ENCODE measurements around the gene ITSN2.
"Not testable (repeated sequence)": the region's sequence is repeated elsewhere in the genome, so short reads cannot be mapped to it uniquely, and the experiment has no call there.

Gene ITSN2

GRCh38 chr2:24225499-24226242 lies 134.7 kb downstream of the ITSN2 start:
- FAIRE-seq, result peak; percentile 20
- DNase-seq (ENCODE audit: insufficient read length, low spot score), result no peak

- DNase-seq (ENCODE audit: insufficient read length, low spot score), result no peak
- no peak for FAIRE-seq
Measured at GRCh38 chr2:24222946-24223345, 137.4 kb downstream of the ITSN2 start.

DNA sequence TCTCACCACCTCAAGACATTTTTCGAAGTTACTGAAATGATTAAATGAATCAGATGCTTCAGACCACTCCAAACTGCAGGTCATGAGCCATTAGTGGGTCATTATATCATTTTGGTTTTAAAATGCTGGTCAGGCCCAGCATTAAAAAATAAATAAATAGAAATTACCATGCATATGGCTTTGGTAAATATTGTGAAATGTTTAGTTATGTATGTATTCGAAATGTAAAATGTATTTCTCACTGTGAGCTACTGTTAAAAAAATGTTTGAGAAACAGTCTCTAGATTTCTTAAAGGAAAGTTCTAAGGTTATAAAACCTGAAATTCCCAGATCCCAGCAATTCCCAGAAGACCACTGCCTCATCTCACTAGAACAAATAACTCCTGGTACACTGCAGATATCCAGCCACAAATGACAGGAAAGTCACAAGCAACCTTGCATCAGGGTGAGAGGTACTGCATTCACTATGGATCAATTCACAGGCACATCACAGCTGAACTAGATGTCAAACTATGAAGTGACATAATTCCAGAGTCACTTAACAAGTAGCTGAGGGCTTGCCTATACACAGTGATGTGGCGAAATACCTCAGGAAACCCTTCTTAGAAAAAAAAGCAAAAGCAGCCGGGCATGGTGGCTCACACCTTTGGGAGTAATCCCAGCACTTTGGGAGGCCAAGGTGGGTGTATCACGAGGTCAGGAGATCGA lies 138.8 kb downstream of the ITSN2 start:
- no peak for FAIRE-seq
- no peak for DNase-seq (ENCODE audit: insufficient read length, low spot score)

GRCh38 chr2:24220554-24221291 lies 139.6 kb downstream of the ITSN2 start:
- no peak for FAIRE-seq
- no peak for DNase-seq (ENCODE audit: insufficient read length, low spot score)

DNA sequence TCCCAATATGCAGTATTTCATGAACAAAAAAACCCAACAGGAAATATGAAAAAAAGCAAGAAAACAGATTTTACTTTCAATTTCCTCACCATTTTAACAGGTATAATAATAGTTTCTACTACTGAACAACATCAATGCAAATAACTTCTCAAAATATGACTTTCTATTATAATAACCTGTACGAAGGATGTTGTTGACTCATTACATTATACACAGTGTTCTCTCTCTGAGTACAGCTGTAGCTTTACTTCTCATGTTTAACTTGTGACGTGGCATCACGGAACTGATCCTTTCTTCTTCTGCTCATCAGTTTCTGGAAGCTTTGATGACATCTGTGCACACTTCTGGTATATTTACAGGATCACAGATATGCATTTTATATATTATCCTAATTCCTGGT lies 145.5 kb downstream of the ITSN2 start:
- FAIRE-seq (no peak), DNase-seq (ENCODE audit: insufficient read length, low spot score) (no peak)

DNA sequence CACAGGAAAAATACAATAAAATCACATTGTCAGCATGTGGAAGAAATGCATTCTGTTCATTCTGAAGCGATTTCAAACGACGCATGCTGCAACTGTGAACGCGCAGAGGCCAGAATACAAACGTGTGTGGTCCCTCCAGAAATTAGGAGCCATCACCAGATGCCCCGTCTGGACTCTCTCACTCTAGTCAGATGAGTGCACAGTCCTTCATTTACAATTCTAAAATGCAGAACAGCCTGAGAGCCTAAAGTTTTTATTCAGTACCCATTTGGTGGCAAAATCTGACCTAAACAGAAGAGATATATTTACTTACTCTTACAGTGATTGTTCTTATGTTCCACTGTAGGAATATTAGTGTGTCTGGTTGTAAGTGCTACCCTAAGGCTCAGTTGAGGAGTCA lies 148.9 kb downstream of the ITSN2 start:
- DNase-seq (ENCODE audit: insufficient read length, low spot score), result no peak
- FAIRE-seq, result no peak

- DNase-seq (ENCODE audit: insufficient read length, low spot score) (no peak), FAIRE-seq (no peak)
Measured at GRCh38 chr2:24210723-24211122, 149.6 kb downstream of the ITSN2 start.

DNA sequence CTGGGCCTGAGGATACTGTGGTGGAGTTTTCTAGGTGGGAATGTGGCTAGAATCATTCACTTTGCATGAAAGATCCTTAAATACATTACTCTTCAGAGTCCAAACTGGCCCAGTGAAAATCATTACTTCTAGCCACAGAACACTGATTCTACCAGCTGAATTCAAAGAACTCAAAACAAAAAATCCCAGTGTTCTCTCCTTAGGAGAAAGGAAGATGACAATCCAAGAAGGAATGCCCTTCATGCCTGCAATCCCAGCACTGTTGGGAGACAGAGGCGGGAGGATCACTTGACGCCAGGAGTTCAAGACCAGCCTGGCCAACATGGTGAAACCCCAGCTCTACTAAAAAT lies 150.3 kb downstream of the ITSN2 start:
- DNase-seq (ENCODE audit: insufficient read length, low spot score) (no peak), FAIRE-seq (no peak)

DNA sequence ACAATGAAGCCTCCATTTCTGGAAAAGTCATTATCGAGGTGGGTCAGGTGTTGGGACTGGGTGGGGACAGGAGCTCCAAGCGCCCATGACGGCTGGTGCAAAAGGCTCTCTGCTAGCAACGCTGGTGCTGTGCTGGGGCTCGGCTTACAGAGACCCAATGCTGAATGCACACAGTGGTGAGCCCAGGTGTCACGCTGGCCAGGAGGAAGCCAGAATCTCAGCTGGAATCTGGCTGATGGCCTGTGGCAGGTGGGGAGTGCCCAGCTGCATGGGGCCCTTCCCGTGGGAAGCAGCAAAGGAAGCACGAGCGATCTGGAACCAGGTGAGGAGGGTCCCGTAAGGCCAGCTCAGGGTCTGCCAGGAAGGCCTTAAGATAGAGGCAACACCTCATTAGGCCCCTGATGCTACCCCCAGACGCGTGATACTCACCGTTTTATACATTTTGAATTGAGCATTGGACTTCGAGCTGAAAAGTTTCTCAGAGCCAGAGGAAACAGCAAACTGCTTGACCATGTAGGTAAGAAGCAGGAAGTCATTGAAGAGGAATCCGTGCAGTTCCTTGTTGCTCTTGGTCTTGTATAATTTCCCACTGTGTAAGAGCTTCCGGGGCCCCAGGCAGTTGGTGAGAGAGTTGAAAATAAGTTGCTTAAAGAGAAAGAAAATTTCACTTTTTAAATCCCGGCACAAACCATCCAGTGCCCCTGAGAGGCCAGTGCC lies 150.8 kb downstream of the ITSN2 start:
- FAIRE-seq, result no peak
- DNase-seq (ENCODE audit: insufficient read length, low spot score), result no peak

DNA sequence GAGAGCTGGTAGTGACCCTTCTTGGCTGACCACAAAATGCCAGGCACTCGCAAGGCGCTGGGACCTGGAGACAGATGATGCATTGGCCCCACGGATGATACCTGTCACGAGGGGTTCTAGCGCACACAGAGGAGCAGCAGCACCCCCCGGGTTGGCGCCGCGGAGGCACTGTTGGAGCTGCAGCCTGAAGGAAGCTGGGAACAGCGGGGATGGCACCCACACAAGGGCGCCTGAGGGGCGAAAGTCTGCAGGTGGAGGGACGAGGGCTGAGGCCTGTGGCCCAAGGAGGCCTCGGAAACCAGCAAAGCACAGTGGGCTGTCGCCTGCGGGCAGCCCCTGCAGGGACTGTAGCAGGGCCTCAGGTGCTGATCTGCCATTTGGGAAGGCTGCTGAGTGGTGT lies 151.8 kb downstream of the ITSN2 start:
- no peak for FAIRE-seq
- no peak for DNase-seq (ENCODE audit: insufficient read length, low spot score)

GRCh38 chr2:24207359-24207758 lies 153.0 kb downstream of the ITSN2 start:
- DNase-seq (ENCODE audit: insufficient read length, low spot score) (no peak), FAIRE-seq (no peak)

DNA sequence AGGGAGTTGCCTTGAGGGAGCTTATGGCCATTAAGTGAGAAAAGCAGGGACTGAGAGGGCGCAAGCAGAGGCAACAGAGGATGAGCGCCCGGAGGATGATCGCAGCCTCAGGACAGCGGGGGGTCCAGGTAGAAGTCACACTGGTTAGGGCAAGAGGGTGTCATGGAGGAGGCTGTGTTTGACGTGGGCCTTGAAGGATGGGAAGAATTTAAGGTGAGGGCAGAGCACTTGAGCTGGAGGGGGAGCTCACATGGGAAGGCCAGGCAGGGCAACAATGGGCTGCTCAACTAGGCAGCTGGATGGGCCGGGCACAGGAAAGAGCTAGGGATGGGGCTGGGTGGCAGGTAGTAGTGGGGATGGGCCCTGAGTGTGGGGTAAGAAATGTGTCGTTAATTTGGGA lies 153.6 kb downstream of the ITSN2 start:
- DNase-seq (ENCODE audit: insufficient read length, low spot score) (no peak), FAIRE-seq (no peak)

- DNase-seq (ENCODE audit: insufficient read length, low spot score), result no peak
Measured at GRCh38 chr2:24206242-24206641, 154.1 kb downstream of the ITSN2 start.

DNA sequence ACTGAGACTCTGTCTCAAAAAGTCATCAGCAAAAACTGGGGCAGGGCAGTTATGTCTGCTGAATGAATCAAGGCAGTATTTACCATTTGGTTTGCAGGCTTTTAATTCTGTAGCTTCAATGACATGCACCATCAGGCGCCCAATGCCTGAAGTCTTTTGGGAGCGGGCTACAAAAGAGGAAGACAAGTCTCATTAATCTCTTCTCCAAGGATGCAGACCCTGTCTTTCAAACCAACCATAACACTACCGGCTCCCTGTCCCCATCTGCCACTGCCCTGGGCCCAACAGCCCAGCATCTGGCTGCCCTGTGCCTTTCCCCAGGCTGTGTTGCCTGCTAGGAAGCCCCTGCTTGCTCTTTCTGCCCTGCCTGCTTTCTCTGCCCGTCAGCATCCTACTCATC lies 155.2 kb downstream of the ITSN2 start:
- DNase-seq (ENCODE audit: insufficient read length, low spot score), result no peak
- no peak for FAIRE-seq

More at GRCh38 chr2:24206242-24206641, 154.1 kb downstream of the ITSN2 start:
- FAIRE-seq, result no peak

DNA sequence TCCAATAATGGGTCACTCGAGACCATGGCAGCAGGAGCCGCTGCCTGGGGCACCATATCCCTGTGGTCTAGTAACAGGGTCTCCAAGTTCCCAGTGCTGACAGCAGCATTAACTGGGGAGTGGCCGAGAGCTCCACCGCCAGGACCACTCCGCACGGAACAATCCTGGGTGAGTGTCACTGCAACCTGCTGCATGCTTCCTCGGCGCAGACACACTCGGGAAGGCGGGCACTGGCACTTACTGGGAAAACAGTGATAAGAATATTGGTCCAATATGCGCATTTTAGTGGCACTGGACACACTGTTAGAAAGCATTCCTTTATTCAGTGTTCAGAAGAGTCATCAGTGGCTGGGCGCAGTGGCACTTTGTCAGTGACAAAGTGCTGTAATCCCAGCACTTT lies 155.8 kb downstream of the ITSN2 start:
- DNase-seq (ENCODE audit: insufficient read length, low spot score), result no peak
- no peak for FAIRE-seq

- FAIRE-seq, result no peak
- DNase-seq (ENCODE audit: insufficient read length, low spot score), result no peak
Measured at GRCh38 chr2:24203787-24204150, 156.6 kb downstream of the ITSN2 start.

DNA sequence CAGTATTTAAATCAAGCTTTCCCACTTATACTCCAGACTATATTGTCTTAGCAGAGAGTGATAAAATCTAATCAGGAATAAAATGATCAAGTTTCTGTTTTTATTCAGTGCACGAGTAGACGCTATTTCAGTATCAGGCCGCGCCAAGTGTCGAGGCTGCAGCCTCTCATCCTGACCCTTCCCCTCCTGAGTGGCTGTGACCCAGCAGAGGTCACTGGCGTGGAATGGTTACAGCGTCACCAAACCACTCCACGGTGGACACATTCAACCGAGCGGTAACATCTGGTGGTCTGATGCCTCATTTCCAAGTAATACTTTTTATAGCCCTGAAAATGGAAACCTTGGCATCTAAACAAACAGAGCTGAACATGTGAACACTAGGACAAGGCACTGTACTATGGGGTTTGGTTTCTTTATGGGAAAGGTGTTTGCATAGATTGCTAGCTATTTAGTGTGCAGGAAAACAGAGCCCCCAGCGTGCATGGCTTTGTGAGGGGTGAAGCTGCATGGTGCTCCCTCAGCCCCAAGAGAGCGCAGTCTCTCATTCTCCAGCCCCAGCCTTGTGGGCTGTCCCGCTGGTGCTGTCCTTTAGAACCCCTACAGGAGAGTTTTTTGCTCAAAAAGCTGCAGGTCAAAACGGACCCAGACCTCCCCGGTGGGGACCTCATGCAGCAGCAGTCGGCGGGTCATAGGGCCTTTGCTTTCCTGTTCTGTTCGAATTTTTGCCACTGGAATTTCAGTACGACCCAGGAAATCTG lies 157.1 kb downstream of the ITSN2 start:
- FAIRE-seq (peak; percentile 26), DNase-seq (ENCODE audit: insufficient read length, low spot score) (no peak)

- FAIRE-seq, result no peak
- no peak for DNase-seq (ENCODE audit: insufficient read length, low spot score)
Measured at GRCh38 chr2:24200799-24201198, 159.5 kb downstream of the ITSN2 start.

GRCh38 chr2:24199968-24200590 lies 160.3 kb downstream of the ITSN2 start:
- no peak for DNase-seq (ENCODE audit: insufficient read length, low spot score)
- no peak for FAIRE-seq

GRCh38 chr2:24197213-24197612 lies 163.1 kb downstream of the ITSN2 start:
- not testable (repeated sequence) for DNase-seq (ENCODE audit: insufficient read length, low spot score); FAIRE-seq

All from HTR-8/SVneo (cell line).